Upper lobe of left lung (tissue), 6 donors: Measurements from ENCODE around the gene BCAS1. TPM values are rescaled to one million over a fixed set of nuclear protein-coding genes. Genes with fewer than 3 reads are reported as not detected.

ENCODE experiments used
- ATAC-seq, 2 donors: fragments of 200-7000 bp; cut with Tn5 transposase; one replicate each; pipeline ENCODE4 v1.9.1; 2022; ENCODE audit warnings: mild to moderate bottlenecking in 2 of 2, moderate library complexity in 2 of 2; ENCODE audit not compliant: low FRiP score in 2 of 2
- DNase-seq, 2 donors: peaks; one replicate each; pipeline ENCODE4 v3.0.0-alpha.2; 2019 to 2020
- H3K27ac ChIP-seq, 4 donors: fragments of 200-600 bp; sonication (generic); one replicate each; pipeline ENCODE4 v1.5.1; 2016 to 2019
- H3K27me3 ChIP-seq, 4 donors: fragments of 200-600 bp; sonication (generic); one replicate each; pipeline ENCODE4 v1.5.1; 2017 to 2019
- H3K36me3 ChIP-seq, 4 donors: fragments of 200-600 bp; sonication (generic); one replicate each; pipeline ENCODE4 v1.5.1; 2016 to 2019
- H3K4me1 ChIP-seq, 4 donors: fragments of 200-600 bp; sonication (generic); one replicate each; pipeline ENCODE4 v1.5.1; 2018 to 2019
- H3K4me3 ChIP-seq, 4 donors: fragments of 200-600 bp; sonication (generic); one replicate each; pipeline ENCODE4 v1.5.1; 2017 to 2019; ENCODE audit warnings: mild to moderate bottlenecking in 2 of 4, moderate library complexity in 1 of 4
- H3K9me3 ChIP-seq, 4 donors: fragments of 200-600 bp; sonication (generic); one replicate each; pipeline ENCODE4 v1.5.1; 2018 to 2019
- EP300 ChIP-seq, 4 donors: sonication (generic); formaldehyde crosslinking; IDR thresholded peaks; one replicate each; pipeline ENCODE4 v1.5.1; 2017; ENCODE audit warnings: antibody characterized with exemption in 4 of 4, control low read depth in 2 of 4
- POLR2A ChIP-seq, 4 donors: fragments of 450-650 bp; IDR thresholded peaks; one replicate each; pipeline ENCODE4 v1.5.1; 2016 to 2017; ENCODE audit warnings: antibody characterized with exemption in 4 of 4, mild to moderate bottlenecking in 2 of 4
- POLR2AphosphoS5 ChIP-seq, 2 donors: sonication (generic); formaldehyde crosslinking; IDR thresholded peaks; one replicate each; pipeline ENCODE4 v1.5.1; 2017; ENCODE audit warnings: antibody characterized with exemption in 2 of 2
- WGBS, 2 donors: methylation state at CpG; one replicate each; pipeline ENCODE4 v1.1.5; 2017 to 2018; 5-methylcytosine and 5-hydroxymethylcytosine counted together
- total RNA-seq, 6 donors: library from RNA; depleted of rRNA in 4 of 6; stranded (reverse); fragments of >200 nt in 4 of 6; gene quantifications; one replicate each; pipeline versions ENCODE4 v1.1.0 to v1.2.1, GENCODE V29; 2016 to 2021
- TF ChIP-seq, protein P1 (sequence below), 6 experiments: fragments of 450-650 bp in 4 of 6; fragments of 200-600 bp in 2 of 6; sonication (generic) in 2 of 6; IDR thresholded peaks; one replicate each; pipeline ENCODE4 v1.5.1; 2016 to 2019; ENCODE audit warnings: antibody characterized with exemption in 6 of 6
- donor health status: DM: no; HTN: no; CAD: no; lungs with moderate emphysema.
- donor health status: DM: no; HTN: yes; CAD: no; lungs with severe emphysema.

Gene BCAS1
- total RNA-seq, 6 donors from 2014 or later = 0.74 to 11.2 (median 1.3) TPM

DNA sequence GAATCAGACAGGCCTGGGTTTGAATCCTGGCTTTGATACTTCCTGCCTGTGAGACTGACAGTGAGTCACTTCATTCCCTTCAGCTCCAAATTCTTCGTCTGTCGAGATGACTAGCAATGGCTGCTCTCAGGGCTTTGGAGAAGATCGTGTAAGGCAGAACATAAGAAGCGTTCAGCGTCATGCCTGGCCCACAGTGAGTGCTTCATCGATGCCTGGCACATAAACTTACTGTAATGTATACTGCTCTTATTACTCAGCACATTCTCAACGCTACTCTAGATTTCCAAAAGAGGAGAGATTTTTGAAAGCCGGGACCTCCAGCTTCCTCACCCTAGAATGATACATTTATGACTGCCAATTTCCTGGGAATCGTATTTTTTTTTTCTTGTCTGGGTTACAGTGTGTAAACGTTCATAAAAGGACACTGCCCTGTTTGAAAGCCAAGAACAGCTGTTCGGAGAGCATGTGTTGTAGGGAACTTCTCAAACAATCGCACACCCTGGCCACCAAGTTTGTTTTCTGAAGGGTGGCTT, 16.2 kb upstream of the BCAS1 start:
- Histone ChIP-seq H3K9me3 (no peaks in the 10 kb centered on the region), H3K27ac (no peak overlapping the region), H3K27me3 (no peaks in the 10 kb centered on the region), H3K4me3 (no peak overlapping the region), H3K4me1 (peaks cover 0 to 3% (median 0%) of the 10 kb centered on the region in 4 donors), H3K36me3 (no peaks in the 10 kb centered on the region)
- ATAC-seq (no peak), DNase-seq (no peak)
- WGBS, 2 donors = 62 to 68% methylated on average over 12 of the region's 12 CpGs
- TF ChIP-seq POLR2A (IDR thresholded peaks at IDR 0.05) = no peak
- no peak for TF ChIP-seq EP300 (IDR thresholded peaks at IDR 0.05)
- TF ChIP-seq, protein P1, sequence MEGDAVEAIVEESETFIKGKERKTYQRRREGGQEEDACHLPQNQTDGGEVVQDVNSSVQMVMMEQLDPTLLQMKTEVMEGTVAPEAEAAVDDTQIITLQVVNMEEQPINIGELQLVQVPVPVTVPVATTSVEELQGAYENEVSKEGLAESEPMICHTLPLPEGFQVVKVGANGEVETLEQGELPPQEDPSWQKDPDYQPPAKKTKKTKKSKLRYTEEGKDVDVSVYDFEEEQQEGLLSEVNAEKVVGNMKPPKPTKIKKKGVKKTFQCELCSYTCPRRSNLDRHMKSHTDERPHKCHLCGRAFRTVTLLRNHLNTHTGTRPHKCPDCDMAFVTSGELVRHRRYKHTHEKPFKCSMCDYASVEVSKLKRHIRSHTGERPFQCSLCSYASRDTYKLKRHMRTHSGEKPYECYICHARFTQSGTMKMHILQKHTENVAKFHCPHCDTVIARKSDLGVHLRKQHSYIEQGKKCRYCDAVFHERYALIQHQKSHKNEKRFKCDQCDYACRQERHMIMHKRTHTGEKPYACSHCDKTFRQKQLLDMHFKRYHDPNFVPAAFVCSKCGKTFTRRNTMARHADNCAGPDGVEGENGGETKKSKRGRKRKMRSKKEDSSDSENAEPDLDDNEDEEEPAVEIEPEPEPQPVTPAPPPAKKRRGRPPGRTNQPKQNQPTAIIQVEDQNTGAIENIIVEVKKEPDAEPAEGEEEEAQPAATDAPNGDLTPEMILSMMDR (IDR thresholded peaks at IDR 0.05) = no peak
- TF ChIP-seq POLR2AphosphoS5 (IDR thresholded peaks at IDR 0.05) = no peak

DNA sequence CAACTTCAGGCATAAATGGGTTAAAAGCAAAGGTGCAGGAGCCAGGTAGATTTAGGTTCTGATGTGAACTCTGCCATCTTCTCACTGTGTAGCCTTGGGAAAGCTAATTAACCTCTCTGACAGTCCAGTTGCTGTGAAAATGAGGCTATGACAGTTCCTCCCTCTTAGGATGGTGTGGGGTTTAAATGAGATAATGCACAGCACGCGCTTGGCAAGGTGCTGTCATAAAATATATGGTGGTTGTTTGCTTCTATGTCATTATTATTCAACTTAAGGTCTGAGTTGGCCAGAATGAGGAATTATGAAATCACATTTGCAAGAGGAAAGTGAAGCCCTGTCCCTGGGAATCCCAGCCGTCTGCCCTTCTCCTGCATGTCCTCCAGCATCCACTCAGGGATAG, 15.5 kb upstream of the BCAS1 start:
- no peaks in the 10 kb centered on the region for H3K27me3 ChIP-seq
- DNase-seq = no peak
- H3K36me3 ChIP-seq = no peaks in the 10 kb centered on the region
- ATAC-seq = no peak
- 82 to 92% methylated on average over 3 of the region's 3 CpGs for WGBS, 2 donors
- H3K4me3 ChIP-seq = no peak overlapping the region
- peaks cover 0 to 3% (median 0%) of the 10 kb centered on the region in 4 donors for H3K4me1 ChIP-seq
- TF ChIP-seq, protein P1 (IDR thresholded peaks at IDR 0.05) = no peak
- TF ChIP-seq EP300 (IDR thresholded peaks at IDR 0.05) (no peak), POLR2A (IDR thresholded peaks at IDR 0.05) (no peak), POLR2AphosphoS5 (IDR thresholded peaks at IDR 0.05) (no peak)
- H3K9me3 ChIP-seq = no peaks in the 10 kb centered on the region
- H3K27ac ChIP-seq = no peak overlapping the region

GRCh38 chr20:54085425-54085824, 15.0 kb upstream of the BCAS1 start:
- Histone ChIP-seq H3K9me3 (no peaks in the 10 kb centered on the region), H3K4me1 (peaks cover 0 to 3% (median 0%) of the 10 kb centered on the region in 4 donors), H3K4me3 (no peak overlapping the region), H3K36me3 (no peaks in the 10 kb centered on the region), H3K27me3 (no peaks in the 10 kb centered on the region), H3K27ac (no peak overlapping the region)
- DNase-seq = no peak
- TF ChIP-seq POLR2AphosphoS5 (IDR thresholded peaks at IDR 0.05) (no peak), EP300 (IDR thresholded peaks at IDR 0.05) (no peak), POLR2A (IDR thresholded peaks at IDR 0.05) (no peak)
- TF ChIP-seq, protein P1 (IDR thresholded peaks at IDR 0.05) = no peak
- no peak for ATAC-seq
- 74 to 83% methylated on average over 1 of the region's 1 CpG for WGBS, 2 donors

DNA sequence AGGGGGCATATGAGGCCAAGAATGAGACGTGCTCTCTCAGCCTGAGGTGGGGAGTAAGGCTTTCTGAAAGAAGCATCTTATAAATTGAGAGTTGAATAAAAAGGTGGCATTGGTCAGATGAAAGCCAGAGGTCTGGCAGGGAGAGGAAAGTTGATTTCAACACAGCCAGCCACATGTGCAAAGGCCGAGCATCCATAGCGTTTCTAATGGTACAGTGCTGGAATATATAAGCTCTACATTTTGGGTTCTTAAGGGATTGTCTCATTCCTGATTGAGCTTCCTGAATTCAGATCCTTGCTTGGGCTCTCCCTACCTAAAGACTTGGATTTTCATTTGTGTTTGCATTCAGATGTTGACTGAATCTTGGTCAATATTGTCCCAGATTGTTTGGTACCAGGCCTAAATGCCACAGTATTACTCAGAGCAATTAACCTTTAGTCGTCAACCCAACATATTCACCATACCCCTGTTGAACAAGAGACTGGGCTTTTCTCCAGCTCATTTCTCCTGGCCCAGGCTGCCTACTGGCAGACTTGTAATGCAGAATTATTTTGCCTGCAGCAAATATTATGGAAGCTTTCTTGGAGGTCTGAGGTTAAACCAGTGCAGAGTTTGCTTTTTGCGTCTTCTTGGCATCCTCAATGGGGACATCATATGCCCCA, 14.5 kb upstream of the BCAS1 start:
- Histone ChIP-seq H3K4me3 (no peak overlapping the region), H3K36me3 (no peaks in the 10 kb centered on the region), H3K9me3 (no peaks in the 10 kb centered on the region), H3K4me1 (peaks cover 0 to 3% (median 0%) of the 10 kb centered on the region in 4 donors), H3K27ac (no peak overlapping the region), H3K27me3 (no peaks in the 10 kb centered on the region)
- no peak for DNase-seq
- no peak for TF ChIP-seq POLR2AphosphoS5 (IDR thresholded peaks at IDR 0.05)
- TF ChIP-seq POLR2A (IDR thresholded peaks at IDR 0.05) = no peak
- TF ChIP-seq EP300 (IDR thresholded peaks at IDR 0.05) = no peak
- TF ChIP-seq, protein P1 (IDR thresholded peaks at IDR 0.05) = no peak
- no peak for ATAC-seq
- WGBS, 2 donors = 72 to 78% methylated on average over 5 of the region's 5 CpGs

DNA sequence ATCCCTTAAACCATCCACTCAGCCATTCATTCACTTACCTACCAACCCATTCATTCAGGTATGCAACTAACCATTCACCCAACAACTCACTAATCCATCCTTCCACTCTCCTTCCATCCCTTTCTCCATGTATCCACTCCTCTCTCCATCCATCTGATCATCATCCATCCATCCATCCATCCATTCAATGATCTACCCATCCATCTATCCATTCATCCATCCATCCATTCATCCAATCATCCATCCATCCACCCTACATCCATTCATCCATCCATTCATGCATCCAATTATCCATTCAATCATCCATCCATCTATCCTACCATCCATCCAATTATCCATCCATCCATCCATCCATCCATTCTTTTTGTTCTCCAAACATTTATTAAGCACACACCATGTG, 13.8 kb upstream of the BCAS1 start:
- Histone ChIP-seq H3K27me3 (no peaks in the 10 kb centered on the region), H3K4me1 (peaks cover 0 to 3% (median 0%) of the 10 kb centered on the region in 4 donors), H3K36me3 (no peaks in the 10 kb centered on the region), H3K27ac (no peak overlapping the region), H3K9me3 (no peaks in the 10 kb centered on the region), H3K4me3 (no peak overlapping the region)
- no peak for DNase-seq
- TF ChIP-seq, protein P1 (IDR thresholded peaks at IDR 0.05) = no peak
- TF ChIP-seq POLR2AphosphoS5 (IDR thresholded peaks at IDR 0.05) = no peak
- TF ChIP-seq POLR2A (IDR thresholded peaks at IDR 0.05) = no peak
- TF ChIP-seq EP300 (IDR thresholded peaks at IDR 0.05) = no peak
- no peak for ATAC-seq
